ENCODE results near the gene NEXMIF. TPM values are rescaled to one million over a fixed set of nuclear protein-coding genes. Genes with fewer than 3 reads are reported as not detected.

Gene NEXMIF
- total and polyA plus RNA-seq, 7 experiments from 2014 or later, result 0.63 to 3.7 (median 1.2) TPM

DNA sequence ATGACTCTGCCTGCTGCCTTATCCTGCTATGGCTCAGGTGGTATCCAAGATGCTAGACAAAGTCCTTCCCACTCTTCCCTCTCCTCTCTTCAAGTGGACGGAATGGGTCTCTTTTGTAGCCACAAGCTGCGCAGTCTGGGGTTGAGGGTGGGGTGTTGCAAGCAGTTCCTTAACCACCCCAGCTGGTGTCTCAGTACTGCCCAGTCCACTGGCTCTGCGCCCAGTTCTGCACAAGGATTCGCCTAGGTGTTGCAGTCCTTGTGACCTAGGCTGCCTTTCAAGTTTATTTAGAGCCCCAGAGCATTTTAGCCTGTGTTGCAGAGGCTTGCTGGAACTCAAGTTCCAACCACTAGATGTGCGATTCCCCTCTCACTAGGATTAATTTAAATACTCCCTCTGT, 120.7 kb downstream of the NEXMIF start:
- POLR2A ChIA-PET, result no interaction called here
- no peaks in the 10 kb centered on the region for H3K27me3 ChIP-seq (ENCODE audit: control insufficient read depth in 2 of 2, insufficient read depth in 2 of 2, low read length in 2 of 2)
- no peak for DNase-seq
- intact Hi-C loops (cut with micrococcal nuclease), result no loop called here
- no peak overlapping the region for H3K4me3 Mint-ChIP-seq
- ATAC-seq, result no peak
- CTCF ChIA-PET, result no interaction called here
- H3K27me3 Mint-ChIP-seq, result no peaks in the 10 kb centered on the region
- H3K27ac ChIP-seq (ENCODE audit: low read depth, low read length), result no peak overlapping the region
- H3K36me3 Mint-ChIP-seq, result peaks cover 0 to 6% (median 0%) of the 10 kb centered on the region in 5 donors
- H3K27ac Mint-ChIP-seq, result no peak overlapping the region
- no peaks in the 10 kb centered on the region for H3K9me3 ChIP-seq (ENCODE audit: control insufficient read depth in 2 of 3, low read length in 3 of 3)
- H3K36me3 ChIP-seq (ENCODE audit: control insufficient read depth in 2 of 3, insufficient read depth in 3 of 3, low read length in 3 of 3), result no peaks in the 10 kb centered on the region
- no peak overlapping the region for H3K4me3 ChIP-seq (ENCODE audit: low read length)
- H3K4me1 Mint-ChIP-seq, result no peaks in the 10 kb centered on the region
- H3K4me1 ChIP-seq (ENCODE audit: control insufficient read depth in 2 of 2, insufficient read depth in 2 of 2, low read length in 2 of 2), result no peaks in the 10 kb centered on the region
- peaks cover 0 to 2% (median 0%) of the 10 kb centered on the region in 11 donors for H3K9me3 Mint-ChIP-seq

DNA sequence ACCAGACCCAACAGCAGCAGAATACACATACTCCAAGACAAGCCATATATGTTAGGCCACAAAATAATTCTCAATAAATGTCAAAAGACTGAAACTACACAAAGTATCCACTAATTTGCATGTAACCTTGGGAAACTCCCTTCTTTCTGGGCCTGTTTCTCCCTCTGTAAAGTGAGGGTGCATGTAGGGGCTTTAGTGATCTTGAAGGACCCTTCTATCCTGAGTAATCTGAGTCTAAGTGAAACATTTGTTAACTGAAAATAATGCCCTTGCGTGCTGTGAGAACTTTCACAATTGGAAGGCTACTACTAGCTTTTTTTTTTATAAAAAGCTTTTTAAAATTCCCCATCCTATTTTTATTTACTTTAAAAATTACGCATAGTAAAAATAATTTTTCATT, 125.2 kb downstream of the NEXMIF start:
- Mint-ChIP-seq H3K27ac (no peak overlapping the region), H3K27me3 (no peaks in the 10 kb centered on the region), H3K36me3 (peaks cover 0 to 6% (median 0%) of the 10 kb centered on the region in 5 donors), H3K9me3 (peaks cover 0 to 2% (median 0%) of the 10 kb centered on the region in 11 donors), H3K4me3 (no peak overlapping the region), H3K4me1 (no peaks in the 10 kb centered on the region)
- DNase-seq, result no peak
- Histone ChIP-seq H3K36me3 (ENCODE audit: control insufficient read depth in 2 of 3, insufficient read depth in 3 of 3, low read length in 3 of 3) (no peaks in the 10 kb centered on the region), H3K4me1 (ENCODE audit: control insufficient read depth in 2 of 2, insufficient read depth in 2 of 2, low read length in 2 of 2) (no peaks in the 10 kb centered on the region), H3K9me3 (ENCODE audit: control insufficient read depth in 2 of 3, low read length in 3 of 3) (no peaks in the 10 kb centered on the region), H3K27me3 (ENCODE audit: control insufficient read depth in 2 of 2, insufficient read depth in 2 of 2, low read length in 2 of 2) (no peaks in the 10 kb centered on the region), H3K27ac (ENCODE audit: low read depth, low read length) (no peak overlapping the region), H3K4me3 (ENCODE audit: low read length) (no peak overlapping the region)
- ChIA-PET POLR2A (no interaction called here), CTCF (no interaction called here)
- intact Hi-C loops (cut with micrococcal nuclease), result no loop called here
- ATAC-seq, result no peak

DNA sequence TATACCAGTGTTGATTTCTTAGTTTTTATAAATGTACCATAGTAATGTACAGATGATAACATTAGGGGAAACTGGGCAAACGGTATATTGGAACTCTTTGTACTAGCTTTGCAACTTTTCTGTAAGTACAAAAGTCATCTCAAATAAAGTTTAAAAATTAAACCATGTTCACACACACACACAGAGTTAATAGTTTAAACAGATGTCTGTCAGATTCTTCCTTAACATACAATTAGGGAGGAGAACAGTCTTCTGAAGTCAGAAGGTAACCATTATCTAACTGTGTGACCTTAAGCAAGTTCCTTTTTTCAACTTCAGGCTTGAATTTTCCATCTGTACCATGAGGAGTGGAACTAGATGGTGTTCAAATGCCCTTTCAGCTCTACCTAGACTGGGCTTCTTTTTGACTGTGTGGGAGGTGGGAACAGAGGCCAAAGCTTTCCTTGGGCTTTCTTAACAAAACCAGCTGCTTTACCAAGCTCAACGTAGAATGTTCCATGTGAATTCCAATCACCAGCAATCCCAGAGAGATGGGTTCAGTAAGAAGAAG, 127.8 kb downstream of the NEXMIF start:
- Histone ChIP-seq H3K4me3 (ENCODE audit: low read length) (no peak overlapping the region), H3K4me1 (ENCODE audit: control insufficient read depth in 2 of 2, insufficient read depth in 2 of 2, low read length in 2 of 2) (no peaks in the 10 kb centered on the region), H3K27me3 (ENCODE audit: control insufficient read depth in 2 of 2, insufficient read depth in 2 of 2, low read length in 2 of 2) (no peaks in the 10 kb centered on the region), H3K27ac (ENCODE audit: low read depth, low read length) (no peak overlapping the region), H3K36me3 (ENCODE audit: control insufficient read depth in 2 of 3, insufficient read depth in 3 of 3, low read length in 3 of 3) (no peaks in the 10 kb centered on the region), H3K9me3 (ENCODE audit: control insufficient read depth in 2 of 3, low read length in 3 of 3) (no peaks in the 10 kb centered on the region)
- H3K27ac Mint-ChIP-seq, result no peak overlapping the region
- H3K4me3 Mint-ChIP-seq, result no peak overlapping the region
- no peak for DNase-seq
- no peaks in the 10 kb centered on the region for H3K4me1 Mint-ChIP-seq
- ChIA-PET CTCF (no interaction called here), POLR2A (no interaction called here)
- no peak for ATAC-seq
- H3K9me3 Mint-ChIP-seq, result peaks cover 0 to 6% (median 2%) of the 10 kb centered on the region in 11 donors
- peaks cover 0 to 9% (median 0%) of the 10 kb centered on the region in 5 donors for H3K36me3 Mint-ChIP-seq
- H3K27me3 Mint-ChIP-seq, result no peaks in the 10 kb centered on the region
- intact Hi-C loops (cut with micrococcal nuclease), result no loop called here

DNA sequence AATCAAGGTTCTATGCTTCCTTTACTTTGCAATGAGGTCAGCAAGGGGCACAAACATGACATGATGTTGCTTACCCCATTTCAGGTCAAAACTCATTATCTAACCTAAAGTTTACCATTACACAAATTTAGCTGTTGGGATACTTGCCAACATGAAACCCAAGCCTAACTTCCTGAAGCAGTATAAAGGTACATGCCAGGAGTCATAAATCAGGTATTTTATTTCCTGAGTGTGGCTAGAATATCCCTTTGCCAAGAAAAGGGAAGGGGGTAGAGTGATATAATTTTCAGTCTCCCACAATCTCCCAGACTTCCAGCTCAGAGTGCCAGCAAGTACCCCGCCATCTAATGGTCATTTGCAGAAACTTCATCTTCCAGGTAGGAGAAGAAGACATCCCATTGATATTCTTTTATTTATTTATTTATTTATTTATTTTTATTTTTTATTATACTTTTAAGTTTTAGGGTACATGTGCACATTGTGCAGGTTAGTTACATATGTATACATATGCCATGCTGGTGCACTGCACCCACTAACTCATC, 136.6 kb downstream of the NEXMIF start:
- Mint-ChIP-seq H3K27ac (no peak overlapping the region), H3K4me3 (no peak overlapping the region), H3K9me3 (peaks cover 0 to 3% (median 0%) of the 10 kb centered on the region in 11 donors), H3K27me3 (no peaks in the 10 kb centered on the region), H3K36me3 (no peaks in the 10 kb centered on the region), H3K4me1 (peaks cover 0 to 4% (median 0%) of the 10 kb centered on the region in 7 donors)
- DNase-seq (no peak), ATAC-seq (no peak)
- Histone ChIP-seq H3K4me3 (ENCODE audit: low read length) (no peak overlapping the region), H3K36me3 (ENCODE audit: control insufficient read depth in 2 of 3, insufficient read depth in 3 of 3, low read length in 3 of 3) (no peaks in the 10 kb centered on the region), H3K27me3 (ENCODE audit: control insufficient read depth in 2 of 2, insufficient read depth in 2 of 2, low read length in 2 of 2) (no peaks in the 10 kb centered on the region), H3K27ac (ENCODE audit: low read depth, low read length) (no peak overlapping the region), H3K9me3 (ENCODE audit: control insufficient read depth in 2 of 3, low read length in 3 of 3) (no peaks in the 10 kb centered on the region), H3K4me1 (ENCODE audit: control insufficient read depth in 2 of 2, insufficient read depth in 2 of 2, low read length in 2 of 2) (no peaks in the 10 kb centered on the region)
- ChIA-PET POLR2A (no interaction called here), CTCF (no interaction called here)
- intact Hi-C loops (cut with micrococcal nuclease), result no loop called here

DNA sequence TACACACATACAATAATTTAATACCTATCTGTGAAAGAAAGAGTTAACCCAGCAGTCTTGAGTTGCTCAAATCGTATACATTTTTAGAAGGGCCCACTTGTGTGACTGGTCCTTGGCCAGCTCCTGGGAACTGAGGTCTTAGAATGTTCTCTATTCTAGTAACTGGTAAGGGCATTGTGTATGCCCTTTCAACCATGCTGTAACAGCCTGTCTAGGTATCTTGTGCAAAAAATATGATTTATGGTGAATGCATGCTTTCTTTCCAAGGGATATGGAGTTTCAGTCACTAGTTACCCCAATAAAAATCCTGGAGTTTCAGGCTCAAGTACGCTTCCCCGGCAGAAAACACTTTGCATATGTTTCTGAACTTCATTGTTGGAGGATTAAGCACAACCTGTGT, 140.6 kb downstream of the NEXMIF start:
- H3K36me3 Mint-ChIP-seq, result no peaks in the 10 kb centered on the region
- no peaks in the 10 kb centered on the region for H3K27me3 ChIP-seq (ENCODE audit: control insufficient read depth in 2 of 2, insufficient read depth in 2 of 2, low read length in 2 of 2)
- peaks cover 0 to 5% (median 0%) of the 10 kb centered on the region in 7 donors for H3K4me1 Mint-ChIP-seq
- ChIA-PET POLR2A (no interaction called here), CTCF (no interaction called here)
- no peak overlapping the region for H3K27ac ChIP-seq (ENCODE audit: low read depth, low read length)
- no peaks in the 10 kb centered on the region for H3K27me3 Mint-ChIP-seq
- no peak overlapping the region for H3K4me3 ChIP-seq (ENCODE audit: low read length)
- H3K27ac Mint-ChIP-seq, result no peak overlapping the region
- ATAC-seq (no peak), DNase-seq (no peak)
- H3K9me3 ChIP-seq (ENCODE audit: control insufficient read depth in 2 of 3, low read length in 3 of 3), result no peaks in the 10 kb centered on the region
- H3K4me3 Mint-ChIP-seq, result no peak overlapping the region
- intact Hi-C loops (cut with micrococcal nuclease), result no loop called here
- peaks cover 0 to 3% (median 0%) of the 10 kb centered on the region in 11 donors for H3K9me3 Mint-ChIP-seq
- H3K4me1 ChIP-seq (ENCODE audit: control insufficient read depth in 2 of 2, insufficient read depth in 2 of 2, low read length in 2 of 2), result no peaks in the 10 kb centered on the region
- H3K36me3 ChIP-seq (ENCODE audit: control insufficient read depth in 2 of 3, insufficient read depth in 3 of 3, low read length in 3 of 3), result no peaks in the 10 kb centered on the region

DNA sequence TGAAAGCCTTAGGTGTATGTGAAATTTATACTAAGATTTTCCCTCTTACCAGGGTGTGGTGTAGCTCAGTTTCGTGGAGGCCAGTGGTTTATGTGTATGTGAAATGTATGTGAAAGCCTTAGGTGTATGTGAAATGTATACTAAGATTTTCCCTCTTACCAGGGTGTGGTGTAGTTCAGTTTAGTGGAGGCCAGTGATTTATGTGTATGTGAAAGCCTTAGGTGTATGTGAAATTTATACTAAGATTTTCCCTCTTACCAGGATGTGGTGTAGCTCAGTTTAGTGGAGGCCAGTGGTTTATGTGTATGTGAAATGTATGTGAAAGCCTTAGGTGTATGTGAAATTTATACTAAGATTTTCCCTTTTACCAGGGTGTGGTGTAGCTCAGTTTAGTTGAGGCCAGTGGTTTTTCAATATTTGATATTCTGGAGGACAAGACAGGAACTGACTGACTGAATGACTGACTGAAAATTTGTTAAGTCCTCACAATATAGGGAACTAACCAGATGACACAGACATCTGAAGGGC, 143.7 kb downstream of the NEXMIF start:
- ChIA-PET POLR2A (no interaction called here), CTCF (no interaction called here)
- Mint-ChIP-seq H3K4me1 (peaks cover 0 to 7% (median 0%) of the 10 kb centered on the region in 7 donors), H3K27ac (no peak overlapping the region), H3K9me3 (peaks cover 0 to 3% (median 0%) of the 10 kb centered on the region in 11 donors), H3K27me3 (no peaks in the 10 kb centered on the region), H3K36me3 (no peaks in the 10 kb centered on the region), H3K4me3 (no peak overlapping the region)
- Histone ChIP-seq H3K4me1 (ENCODE audit: control insufficient read depth in 2 of 2, insufficient read depth in 2 of 2, low read length in 2 of 2) (no peaks in the 10 kb centered on the region), H3K27me3 (ENCODE audit: control insufficient read depth in 2 of 2, insufficient read depth in 2 of 2, low read length in 2 of 2) (no peaks in the 10 kb centered on the region), H3K36me3 (ENCODE audit: control insufficient read depth in 2 of 3, insufficient read depth in 3 of 3, low read length in 3 of 3) (no peaks in the 10 kb centered on the region), H3K27ac (ENCODE audit: low read depth, low read length) (no peak overlapping the region), H3K4me3 (ENCODE audit: low read length) (no peak overlapping the region), H3K9me3 (ENCODE audit: control insufficient read depth in 2 of 3, low read length in 3 of 3) (no peaks in the 10 kb centered on the region)
- intact Hi-C loops (cut with micrococcal nuclease), result no loop called here
- no peak for DNase-seq
- ATAC-seq, result no peak

DNA sequence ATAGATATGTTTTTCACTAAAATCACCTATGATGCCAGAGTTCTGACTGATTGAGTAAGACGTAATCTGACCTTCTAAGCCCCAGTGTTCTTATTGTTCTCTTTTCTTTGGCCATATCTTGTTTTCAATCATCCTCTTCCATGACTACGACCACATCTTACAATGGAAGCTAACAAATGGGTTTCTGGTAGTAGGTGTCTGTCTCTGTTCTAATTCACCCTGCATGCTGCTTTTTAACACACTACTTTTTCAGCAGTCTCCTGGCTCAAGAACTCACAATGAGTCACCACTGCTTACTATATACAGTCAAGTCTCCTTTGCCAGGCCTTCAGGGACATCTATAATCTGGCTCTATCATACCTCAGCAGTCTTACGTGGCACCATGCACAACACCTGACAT, 146.1 kb downstream of the NEXMIF start:
- no peak for DNase-seq
- intact Hi-C loops (cut with micrococcal nuclease), result no loop called here
- no peak for ATAC-seq
- H3K36me3 Mint-ChIP-seq, result no peaks in the 10 kb centered on the region
- no peaks in the 10 kb centered on the region for H3K36me3 ChIP-seq (ENCODE audit: control insufficient read depth in 2 of 3, insufficient read depth in 3 of 3, low read length in 3 of 3)
- ChIA-PET POLR2A (no interaction called here), CTCF (no interaction called here)
- no peak overlapping the region for H3K27ac Mint-ChIP-seq
- H3K9me3 Mint-ChIP-seq, result peaks cover 0 to 2% (median 0%) of the 10 kb centered on the region in 11 donors
- H3K27me3 Mint-ChIP-seq, result no peaks in the 10 kb centered on the region
- H3K4me1 Mint-ChIP-seq, result peaks cover 0 to 7% (median 0%) of the 10 kb centered on the region in 7 donors
- no peak overlapping the region for H3K4me3 Mint-ChIP-seq
- H3K27ac ChIP-seq (ENCODE audit: low read depth, low read length), result no peak overlapping the region
- H3K4me1 ChIP-seq (ENCODE audit: control insufficient read depth in 2 of 2, insufficient read depth in 2 of 2, low read length in 2 of 2), result no peaks in the 10 kb centered on the region
- no peak overlapping the region for H3K4me3 ChIP-seq (ENCODE audit: low read length)
- no peaks in the 10 kb centered on the region for H3K27me3 ChIP-seq (ENCODE audit: control insufficient read depth in 2 of 2, insufficient read depth in 2 of 2, low read length in 2 of 2)
- H3K9me3 ChIP-seq (ENCODE audit: control insufficient read depth in 2 of 3, low read length in 3 of 3), result no peaks in the 10 kb centered on the region

Measured in naive thymus-derived CD4-positive, alpha-beta T cell (primary cell).